ENCODE results near the gene DIP2B. TPM values are rescaled to one million over a fixed set of nuclear protein-coding genes. Genes with fewer than 3 reads are reported as not detected.

DIP2B gene
- total RNA-seq, 4 donors from 2014 or later = 27.9 to 31.8 (median 29.8) TPM

DNA sequence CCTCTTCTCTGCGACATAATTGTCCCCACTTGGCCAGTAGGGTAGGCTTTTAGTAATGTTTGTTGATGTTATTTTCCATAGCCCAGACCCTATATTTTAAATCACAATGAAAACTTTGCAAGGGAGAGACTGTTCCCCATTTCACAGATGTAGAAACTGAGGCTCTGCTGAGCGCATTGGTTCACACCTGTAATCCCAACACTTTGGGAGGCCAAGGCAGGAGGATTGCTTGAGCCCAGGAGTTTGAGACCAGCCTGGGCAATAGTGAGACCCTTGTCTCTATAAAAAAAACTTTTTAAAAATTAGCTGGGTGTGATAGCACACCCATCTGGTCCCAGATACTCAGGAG, 114.8 kb downstream of the DIP2B start:
- TF ChIP-seq, protein P1, sequence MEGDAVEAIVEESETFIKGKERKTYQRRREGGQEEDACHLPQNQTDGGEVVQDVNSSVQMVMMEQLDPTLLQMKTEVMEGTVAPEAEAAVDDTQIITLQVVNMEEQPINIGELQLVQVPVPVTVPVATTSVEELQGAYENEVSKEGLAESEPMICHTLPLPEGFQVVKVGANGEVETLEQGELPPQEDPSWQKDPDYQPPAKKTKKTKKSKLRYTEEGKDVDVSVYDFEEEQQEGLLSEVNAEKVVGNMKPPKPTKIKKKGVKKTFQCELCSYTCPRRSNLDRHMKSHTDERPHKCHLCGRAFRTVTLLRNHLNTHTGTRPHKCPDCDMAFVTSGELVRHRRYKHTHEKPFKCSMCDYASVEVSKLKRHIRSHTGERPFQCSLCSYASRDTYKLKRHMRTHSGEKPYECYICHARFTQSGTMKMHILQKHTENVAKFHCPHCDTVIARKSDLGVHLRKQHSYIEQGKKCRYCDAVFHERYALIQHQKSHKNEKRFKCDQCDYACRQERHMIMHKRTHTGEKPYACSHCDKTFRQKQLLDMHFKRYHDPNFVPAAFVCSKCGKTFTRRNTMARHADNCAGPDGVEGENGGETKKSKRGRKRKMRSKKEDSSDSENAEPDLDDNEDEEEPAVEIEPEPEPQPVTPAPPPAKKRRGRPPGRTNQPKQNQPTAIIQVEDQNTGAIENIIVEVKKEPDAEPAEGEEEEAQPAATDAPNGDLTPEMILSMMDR (IDR thresholded peaks at IDR 0.05; ENCODE audit: low read depth) = no peak

GRCh38 chr12:50620109-50620977, 115.6 kb downstream of the DIP2B start:
- TF ChIP-seq, protein P1 (IDR thresholded peaks at IDR 0.05; ENCODE audit: low read depth) = no peak

DNA sequence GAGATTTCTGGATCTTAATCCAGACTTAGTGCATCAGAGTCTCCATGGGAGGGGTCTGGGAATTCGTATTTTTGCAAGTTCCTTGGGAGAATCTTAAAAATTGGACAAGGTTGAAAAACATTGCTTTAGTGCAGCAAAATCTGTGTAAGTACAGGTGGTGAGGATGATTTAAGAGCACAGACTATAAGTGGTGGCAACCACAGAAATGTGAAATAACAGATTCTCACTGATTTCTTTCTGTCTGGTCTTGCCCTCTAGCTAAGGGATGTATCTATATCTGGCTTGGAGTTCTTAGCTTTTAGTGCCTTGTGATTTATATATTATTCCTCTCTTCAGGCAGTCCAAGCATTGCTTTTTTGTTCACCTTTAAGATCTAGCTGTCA, 116.2 kb downstream of the DIP2B start:
- TF ChIP-seq, protein P1 (IDR thresholded peaks at IDR 0.05; ENCODE audit: low read depth) = no peak

- TF ChIP-seq, protein P1 (IDR thresholded peaks at IDR 0.05; ENCODE audit: low read depth) = no peak
Observed at GRCh38 chr12:50621399-50622300, 116.9 kb downstream of the DIP2B start.

DNA sequence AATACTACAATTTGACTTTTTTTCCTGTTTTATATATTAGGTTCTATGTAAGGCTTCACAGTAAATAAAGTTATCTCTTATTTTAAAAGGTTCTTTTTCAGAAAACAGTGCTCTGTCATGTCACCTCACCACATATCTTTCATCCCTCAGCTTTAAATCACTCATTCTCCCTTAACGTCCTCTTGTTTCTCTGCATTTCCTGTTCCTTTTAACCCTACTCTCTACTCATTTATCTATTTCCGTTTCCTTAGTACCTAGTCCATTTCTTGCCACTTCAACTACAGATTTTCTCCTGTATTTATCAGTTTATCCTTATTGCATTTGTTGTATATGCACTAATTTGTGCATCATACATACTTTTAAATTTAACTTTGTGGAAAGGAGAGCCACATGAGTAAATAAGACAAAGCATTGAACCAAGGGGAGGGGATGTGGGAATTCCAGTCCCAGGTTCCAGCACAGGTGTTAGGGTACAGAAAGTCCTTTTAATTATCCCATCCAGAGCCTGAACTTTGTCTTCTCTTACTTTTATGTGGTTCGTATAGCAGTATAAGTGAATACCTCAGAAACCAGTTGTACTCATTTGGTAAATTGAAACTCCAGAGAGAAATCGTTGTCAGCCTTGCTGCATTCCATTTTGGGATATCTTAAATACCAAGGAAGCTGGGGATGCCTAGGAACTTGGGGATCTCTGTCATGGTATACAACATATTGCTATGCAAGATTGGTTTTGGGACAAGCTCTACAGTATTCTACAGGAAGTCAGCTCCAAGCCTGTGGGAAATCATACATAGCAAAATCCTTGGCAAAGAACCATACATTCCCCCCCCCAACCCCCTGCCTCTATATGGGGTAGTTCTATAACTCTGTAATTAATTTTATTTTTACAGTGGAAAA, 120.5 kb downstream of the DIP2B start:
- TF ChIP-seq, protein P1 (IDR thresholded peaks at IDR 0.05; ENCODE audit: low read depth) = no peak

DNA sequence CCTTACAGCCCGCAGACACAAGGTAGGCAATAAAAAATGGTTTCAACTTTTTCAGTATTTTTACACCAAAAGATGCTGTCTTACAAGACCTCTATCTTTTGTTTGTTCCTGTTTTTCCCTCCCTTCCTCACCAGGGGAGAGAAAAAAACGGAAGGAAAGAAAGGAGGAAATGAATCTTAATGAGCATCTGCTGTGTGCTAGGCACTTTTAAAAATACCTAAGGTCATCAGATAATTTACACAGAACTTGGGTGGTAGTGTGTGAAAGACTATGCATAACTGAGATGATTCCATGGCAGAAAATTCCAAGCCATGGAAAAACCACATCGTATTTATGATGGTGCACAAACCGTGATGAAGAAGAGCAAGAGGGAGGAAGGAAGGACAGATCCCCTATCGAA, 121.2 kb downstream of the DIP2B start:
- TF ChIP-seq, protein P1 (IDR thresholded peaks at IDR 0.05; ENCODE audit: low read depth) = no peak

Measured in subcutaneous adipose tissue (tissue), 4 donors.